Mucosa of descending colon (tissue), 3 donors: ENCODE measurements around the gene LRP1B. TPM values are rescaled to one million over a fixed set of nuclear protein-coding genes. Genes with fewer than 3 reads are reported as not detected.

ENCODE experiments used
- ATAC-seq: fragments of 200-7000 bp; cut with Tn5 transposase; one replicate; pipeline ENCODE4 v1.9.1; 2020; ENCODE audit warnings: mild to moderate bottlenecking, moderate library complexity
- DNase-seq, 3 donors: peaks; one replicate each; pipeline ENCODE4 v3.0.0-alpha.2; 2020
- H3K36me3 ChIP-seq: fragments of 200-600 bp; one replicate; pipeline ENCODE4 v1.8.0; 2021; ENCODE audit warnings: low read depth, mild to moderate bottlenecking
- H3K4me1 ChIP-seq: fragments of 200-600 bp; one replicate; pipeline ENCODE4 v1.8.0; 2021; ENCODE audit warnings: low read depth, mild to moderate bottlenecking
- H3K4me3 ChIP-seq: fragments of 200-600 bp; one replicate; pipeline ENCODE4 v1.8.0; 2021; ENCODE audit warnings: mild to moderate bottlenecking
- H3K9me3 ChIP-seq: fragments of 200-600 bp; one replicate; pipeline ENCODE4 v1.8.0; 2021; ENCODE audit warnings: mild to moderate bottlenecking
- intact Hi-C, 2 donors: fragments of 100-400 bp; cut with DNase I in 1 of 2; cut with micrococcal nuclease in 1 of 2; formaldehyde crosslinking; loops; one replicate each; pipeline versions ENCODE4 v1.11.0 to v1.11.1; 2022; cut with DNase I, micrococcal nuclease
- total RNA-seq, 3 donors: library from RNA; stranded (reverse); fragmentation: NEBNext Ultra II Directional in 2 of 3; extraction: Animal tissue kit (Norgen Biotek cat#: 25700) in 2 of 3; gene quantifications; one replicate each; pipeline versions ENCODE4 v1.2.1 to v1.2.4, GENCODE V29; 2021 to 2023
- TF ChIP-seq, protein P1 (sequence below): fragments of 200-600 bp; IDR thresholded peaks from one replicate; pipeline ENCODE4 v1.8.0; 2022; ENCODE audit warnings: antibody characterized with exemption, mild to moderate bottlenecking
- donor health status: DM: no; HTN: no; CAD: no; lungs with moderate emphysema.
- donor health status: DM: no; HTN: no; CAD: no.
- donor health status: DM: no; HTN: yes; CAD: no.

The LRP1B gene
- total RNA-seq, 3 donors from 2014 or later: 0.12 to 1.6 (median 0.20) TPM

DNA sequence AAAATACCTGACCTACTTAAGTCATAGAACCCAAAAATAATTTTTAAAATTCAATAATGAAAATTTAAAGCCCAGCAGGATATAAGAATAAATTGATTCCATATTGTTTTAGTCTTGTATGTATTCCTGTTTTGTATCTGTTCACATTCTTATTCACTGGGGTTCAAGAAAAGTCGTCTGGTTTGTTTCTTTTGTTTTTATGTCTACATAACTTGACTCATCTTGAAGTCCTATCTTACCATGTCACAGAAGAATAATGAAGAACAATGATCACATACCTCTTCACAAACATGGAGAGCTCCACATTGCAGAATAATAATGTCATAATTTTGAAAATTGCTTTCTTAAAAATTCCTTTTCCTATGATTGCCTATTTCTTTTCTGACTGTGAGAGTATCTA is 43.4 kb upstream of the LRP1B start:
- DNase-seq (no peak), ATAC-seq (no peak)
- H3K4me1 ChIP-seq: no peaks in the 10 kb centered on the region
- intact Hi-C loops: no loop called here
- H3K4me3 ChIP-seq: no peak overlapping the region
- TF ChIP-seq, protein P1, sequence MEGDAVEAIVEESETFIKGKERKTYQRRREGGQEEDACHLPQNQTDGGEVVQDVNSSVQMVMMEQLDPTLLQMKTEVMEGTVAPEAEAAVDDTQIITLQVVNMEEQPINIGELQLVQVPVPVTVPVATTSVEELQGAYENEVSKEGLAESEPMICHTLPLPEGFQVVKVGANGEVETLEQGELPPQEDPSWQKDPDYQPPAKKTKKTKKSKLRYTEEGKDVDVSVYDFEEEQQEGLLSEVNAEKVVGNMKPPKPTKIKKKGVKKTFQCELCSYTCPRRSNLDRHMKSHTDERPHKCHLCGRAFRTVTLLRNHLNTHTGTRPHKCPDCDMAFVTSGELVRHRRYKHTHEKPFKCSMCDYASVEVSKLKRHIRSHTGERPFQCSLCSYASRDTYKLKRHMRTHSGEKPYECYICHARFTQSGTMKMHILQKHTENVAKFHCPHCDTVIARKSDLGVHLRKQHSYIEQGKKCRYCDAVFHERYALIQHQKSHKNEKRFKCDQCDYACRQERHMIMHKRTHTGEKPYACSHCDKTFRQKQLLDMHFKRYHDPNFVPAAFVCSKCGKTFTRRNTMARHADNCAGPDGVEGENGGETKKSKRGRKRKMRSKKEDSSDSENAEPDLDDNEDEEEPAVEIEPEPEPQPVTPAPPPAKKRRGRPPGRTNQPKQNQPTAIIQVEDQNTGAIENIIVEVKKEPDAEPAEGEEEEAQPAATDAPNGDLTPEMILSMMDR: no peak
- no peaks in the 10 kb centered on the region for H3K9me3 ChIP-seq
- H3K36me3 ChIP-seq: no peaks in the 10 kb centered on the region

DNA sequence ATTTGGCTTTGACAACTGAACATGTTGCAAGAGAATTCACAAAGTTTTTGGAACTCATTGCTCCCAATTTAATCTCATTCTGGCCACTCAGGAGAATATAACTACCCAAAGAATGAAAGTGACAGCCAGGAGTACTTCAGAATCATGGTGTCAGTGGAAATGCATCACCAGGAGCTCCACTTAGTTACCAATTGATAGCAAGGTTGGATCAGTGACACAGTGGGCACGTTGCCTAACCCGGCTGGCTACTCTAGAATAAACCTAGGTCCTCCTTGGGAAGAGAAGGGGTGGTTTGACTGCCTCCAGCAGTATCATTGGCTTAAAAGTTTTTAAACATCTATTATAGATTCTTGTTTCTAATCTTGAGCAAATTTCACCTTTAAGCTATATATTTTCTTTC is 40.0 kb upstream of the LRP1B start:
- intact Hi-C loops: no loop called here
- ATAC-seq: no peak
- Histone ChIP-seq H3K36me3 (no peaks in the 10 kb centered on the region), H3K4me1 (no peaks in the 10 kb centered on the region), H3K9me3 (no peaks in the 10 kb centered on the region), H3K4me3 (no peak overlapping the region)
- TF ChIP-seq, protein P1: no peak
- DNase-seq: no peak

GRCh38 chr2:142165790-142166189 is 35.0 kb upstream of the LRP1B start:
- no peak overlapping the region for H3K4me3 ChIP-seq
- H3K4me1 ChIP-seq: no peaks in the 10 kb centered on the region
- TF ChIP-seq, protein P1: no peak
- H3K9me3 ChIP-seq: no peaks in the 10 kb centered on the region
- DNase-seq: no peak
- intact Hi-C loops: no loop called here
- H3K36me3 ChIP-seq: no peaks in the 10 kb centered on the region
- ATAC-seq: no peak

GRCh38 chr2:142153601-142154000 is 22.8 kb upstream of the LRP1B start:
- H3K4me1 ChIP-seq: no peaks in the 10 kb centered on the region
- H3K9me3 ChIP-seq: no peaks in the 10 kb centered on the region
- no peak for ATAC-seq
- H3K36me3 ChIP-seq: no peaks in the 10 kb centered on the region
- TF ChIP-seq, protein P1: no peak
- no peak overlapping the region for H3K4me3 ChIP-seq
- no peak for DNase-seq
- intact Hi-C loops: no loop called here

GRCh38 chr2:142150453-142150852 is 19.6 kb upstream of the LRP1B start:
- ATAC-seq: no peak

More at GRCh38 chr2:142150453-142150852, 19.6 kb upstream of the LRP1B start:
- intact Hi-C loops: no loop called here
- H3K36me3 ChIP-seq: no peaks in the 10 kb centered on the region
- H3K9me3 ChIP-seq: no peaks in the 10 kb centered on the region
- TF ChIP-seq, protein P1: no peak
- H3K4me3 ChIP-seq: no peak overlapping the region
- H3K4me1 ChIP-seq: no peaks in the 10 kb centered on the region
- no peak for DNase-seq
